H1 (cell line): Measurements from ENCODE around the gene BCKDHB. TPM values are rescaled to one million over a fixed set of nuclear protein-coding genes. Genes with fewer than 3 reads are reported as not detected.

ENCODE experiments used
- ASH2L ChIP-seq: fragments of 200-600, 300-600 bp; sonication (generic); IDR thresholded peaks from one replicate; pipeline ENCODE4 v1.7.1; 2017; ENCODE audit warnings: low read length
- BCL11A ChIP-seq, 2 experiments: IDR thresholded peaks; one replicate each; pipeline ENCODE4 v1.6.1; 2011; ENCODE audit warnings: low read depth in 2 of 2, low read length in 2 of 2, mild to moderate bottlenecking in 2 of 2
- CHD1 ChIP-seq: IDR thresholded peaks from 2 replicates; pipeline ENCODE4 v1.6.1; 2012; ENCODE audit warnings: low read depth, low read length, improper control_type of control experiment
- CHD2 ChIP-seq: IDR thresholded peaks from 2 replicates; pipeline ENCODE4 v1.6.1; 2012; ENCODE audit warnings: low read length, improper control_type of control experiment
- CREB1 ChIP-seq: IDR thresholded peaks from 2 replicates; pipeline ENCODE4 v1.6.1; 2012; ENCODE audit warnings: inconsistent platforms
- EGR1 ChIP-seq: IDR thresholded peaks from 2 replicates; pipeline ENCODE4 v1.6.1; 2011; ENCODE audit warnings: low read depth, low read length, borderline replicate concordance
- GABPA ChIP-seq: IDR thresholded peaks from 2 replicates; pipeline ENCODE4 v1.6.1; 2011; ENCODE audit warnings: mild to moderate bottlenecking, low read length, moderate library complexity, borderline replicate concordance; ENCODE audit not compliant: insufficient read depth
- HDAC6 ChIP-seq: IDR thresholded peaks from one replicate; pipeline ENCODE4 v1.7.1; 2012; ENCODE audit warnings: low read depth, mild to moderate bottlenecking, inconsistent platforms, low read length, moderate library complexity
- JUND ChIP-seq: IDR thresholded peaks from 2 replicates; pipeline ENCODE4 v1.6.1; 2011; ENCODE audit warnings: mild to moderate bottlenecking, improper control_type of control experiment, low read length
- KDM5A ChIP-seq: fragments of 200-600 bp; IDR thresholded peaks from 2 replicates; pipeline ENCODE4 v1.7.1; 2012; ENCODE audit warnings: mild to moderate bottlenecking, low read length, inconsistent platforms, mixed read lengths
- POLR2AphosphoS5 ChIP-seq: IDR thresholded peaks from 2 replicates; pipeline ENCODE4 v1.6.1; 2011; ENCODE audit warnings: low read depth, low read length
- RAD21 ChIP-seq, 2 experiments: IDR thresholded peaks in 1 of 2; conservative IDR thresholded peaks in 1 of 2; 2 replicates each; pipeline ENCODE4 v1.6.1; 2011; ENCODE audit warnings: low read depth in 2 of 2, low read length in 2 of 2, improper control_type of control experiment in 1 of 2, inconsistent platforms in 1 of 2, mild to moderate bottlenecking in 1 of 2, moderate library complexity in 1 of 2
- RFX5 ChIP-seq: IDR thresholded peaks from 2 replicates; pipeline ENCODE4 v1.6.1; 2011; ENCODE audit warnings: low read depth, low read length, improper control_type of control experiment, borderline replicate concordance
- SAP30 ChIP-seq: fragments of 300-600 bp; sonication (generic); IDR thresholded peaks from 2 replicates; pipeline ENCODE4 v1.7.1; 2012; ENCODE audit warnings: low read length, moderate library complexity, mild to moderate bottlenecking, inconsistent platforms; ENCODE audit not compliant: insufficient read depth, insufficient replicate concordance
- SP1 ChIP-seq: IDR thresholded peaks from 2 replicates; pipeline ENCODE4 v1.6.1; 2011; ENCODE audit warnings: low read depth, low read length
- SP2 ChIP-seq: IDR thresholded peaks from 2 replicates; pipeline ENCODE4 v1.6.1; 2012; ENCODE audit warnings: mild to moderate bottlenecking, low read length, inconsistent platforms
- SP4 ChIP-seq: IDR thresholded peaks from 2 replicates; pipeline ENCODE4 v1.6.1; 2012; ENCODE audit warnings: low read length, inconsistent platforms
- TEAD4 ChIP-seq: IDR thresholded peaks from 2 replicates; pipeline ENCODE4 v1.6.1; 2012; ENCODE audit warnings: low read depth, low read length, inconsistent platforms, mixed read lengths
- YY1 ChIP-seq: IDR thresholded peaks from 2 replicates; pipeline ENCODE4 v1.6.1; 2011; ENCODE audit warnings: low read depth, mild to moderate bottlenecking, low read length
- ZNF274 ChIP-seq: IDR thresholded peaks from 2 replicates; pipeline ENCODE4 v1.7.0; 2012; ENCODE audit warnings: low read length, borderline replicate concordance; ENCODE audit errors: extremely low read depth
- polyA plus RNA-seq, 7 experiments: library from polyadenylated mRNA; depleted of rRNA in 3 of 7; stranded (reverse) in 5 of 7; unstranded in 2 of 7; fragments of >200 nt in 5 of 7; fragments of 200-250 nt in 2 of 7; gene quantifications; 1 replicate in 5 of 7; 2 replicates in 1 of 7; 4 replicates in 1 of 7; pipeline versions ENCODE4 v1.2.1 to v1.2.3, GENCODE V29; 2011 to 2013; ENCODE audit warnings: missing spikeins in 2 of 7, mixed read lengths in 2 of 7
- total RNA-seq: library from RNA; stranded (reverse); fragmentation: NEBNext Ultra II Directional; extraction: Animal tissue kit (Norgen Biotek cat#: 25700); gene quantifications from 2 replicates; pipeline ENCODE4 v1.2.1, GENCODE V29; 2021

The BCKDHB gene
- total and polyA plus RNA-seq, 2 of the 8 experiments (the other 6 are each of a cell fraction or from before 2014, with no cell fraction given), result 22.1 to 30.8 TPM

DNA sequence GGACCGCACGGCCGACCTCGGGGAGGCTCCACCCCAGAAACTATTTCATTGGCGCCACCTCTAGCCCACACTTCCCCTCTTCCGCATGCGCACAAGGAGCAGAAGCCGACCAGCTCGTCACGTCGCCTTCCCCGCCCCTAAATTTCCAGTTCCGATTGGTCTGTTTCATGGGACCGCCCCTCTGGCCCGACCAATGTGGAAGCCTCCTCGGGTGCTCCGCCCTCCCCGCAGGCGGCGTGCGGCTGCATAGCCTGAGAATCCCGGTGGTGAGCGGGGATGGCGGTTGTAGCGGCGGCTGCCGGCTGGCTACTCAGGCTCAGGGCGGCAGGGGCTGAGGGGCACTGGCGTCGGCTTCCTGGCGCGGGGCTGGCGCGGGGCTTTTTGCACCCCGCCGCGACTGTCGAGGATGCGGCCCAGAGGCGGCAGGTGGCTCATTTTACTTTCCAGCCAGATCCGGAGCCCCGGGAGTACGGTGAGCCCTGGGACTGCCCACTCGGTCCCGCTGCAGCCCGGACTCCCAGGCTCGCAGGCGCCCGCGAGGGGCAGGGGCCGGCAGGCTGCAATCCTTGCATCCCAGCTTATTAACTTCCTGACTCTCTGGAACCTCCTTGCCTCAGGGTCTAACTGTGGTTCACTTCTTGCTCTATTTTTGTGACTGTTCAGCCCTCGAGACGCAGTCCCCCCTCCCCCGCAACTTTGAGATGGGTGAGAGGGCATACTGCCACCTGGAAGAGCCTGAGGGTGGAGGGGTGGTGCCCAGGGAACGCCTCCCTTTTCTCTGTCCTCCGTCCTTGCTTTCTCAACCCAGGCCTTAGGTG is at the start of gene BCKDHB (continued):
- no peak for TF ChIP-seq BCL11A (IDR thresholded peaks at IDR 0.05; ENCODE audit: low read depth in 2 of 2, low read length in 2 of 2)
- no peak for TF ChIP-seq SP4
- no peak for TF ChIP-seq JUND
- TF ChIP-seq POLR2AphosphoS5, result peak; percentile 97
- peak; percentile 66 for TF ChIP-seq CHD2
- TF ChIP-seq GABPA, result no peak
- TF ChIP-seq SAP30, result no peak
- TF ChIP-seq TEAD4, result no peak
- TF ChIP-seq ASH2L, result peak; percentile 87
- TF ChIP-seq EGR1, result no peak
- TF ChIP-seq YY1, result peak; percentile 86
- no peak for TF ChIP-seq ZNF274
- no peak for TF ChIP-seq RAD21 (IDR thresholded peaks at IDR 0.05 in 1 of 2, conservative IDR thresholded peaks at IDR 0.05 in 1 of 2; ENCODE audit: low read depth in 2 of 2, low read length in 2 of 2)
- TF ChIP-seq HDAC6, result no peak
- no peak for TF ChIP-seq RFX5
- no peak for TF ChIP-seq SP2
- peak; percentile 63; the same call in 1 of the 2 replicates for TF ChIP-seq CREB1
- TF ChIP-seq CHD1, result no peak
- TF ChIP-seq SP1, result peak; percentile 51; the same call in 1 of the 2 replicates
- no peak for TF ChIP-seq KDM5A
